ENCODE measurements around the gene TMEM182.

TMEM182 gene

DNA sequence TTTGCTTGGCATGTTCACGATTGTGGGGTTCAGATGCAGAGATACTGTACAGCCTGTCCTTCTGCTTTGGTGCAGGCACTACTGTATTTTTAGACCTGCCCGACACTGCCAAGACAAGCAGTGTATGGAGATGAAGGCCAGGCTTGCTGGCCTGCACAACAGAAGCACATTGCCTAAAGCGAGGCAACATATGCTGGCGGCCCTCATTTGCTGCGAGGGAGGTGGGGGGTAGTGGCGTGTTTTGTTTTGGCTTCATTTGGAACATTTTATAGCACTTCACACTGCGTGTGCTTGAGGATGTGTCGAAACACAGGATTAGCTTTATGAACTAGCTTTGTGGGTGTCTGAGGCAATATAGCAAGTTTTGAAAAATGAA, 27.0 kb downstream of the TMEM182 start:
- Histone ChIP-seq H3K4me3 (ENCODE audit: low read depth in 1 of 2, low read length in 2 of 2) (peak overlapping the region in 1 of 2 donors; percentile 14), H3K27me3 (ENCODE audit: low read depth, low read length) (no peaks in the 10 kb centered on the region), H3K27ac (ENCODE audit: low read length) (no peak overlapping the region), H3K9me3 (ENCODE audit: control insufficient read depth in 1 of 2, low read length in 2 of 2) (no peaks in the 10 kb centered on the region), H3K4me1 (ENCODE audit: control insufficient read depth in 1 of 2, insufficient read depth in 2 of 2, low read length in 2 of 2) (peaks cover 0 to 12% of the 10 kb centered on the region in 2 donors), H3K36me3 (ENCODE audit: control insufficient read depth in 1 of 2, insufficient read depth in 2 of 2, low read length in 2 of 2) (no peaks in the 10 kb centered on the region)

DNA sequence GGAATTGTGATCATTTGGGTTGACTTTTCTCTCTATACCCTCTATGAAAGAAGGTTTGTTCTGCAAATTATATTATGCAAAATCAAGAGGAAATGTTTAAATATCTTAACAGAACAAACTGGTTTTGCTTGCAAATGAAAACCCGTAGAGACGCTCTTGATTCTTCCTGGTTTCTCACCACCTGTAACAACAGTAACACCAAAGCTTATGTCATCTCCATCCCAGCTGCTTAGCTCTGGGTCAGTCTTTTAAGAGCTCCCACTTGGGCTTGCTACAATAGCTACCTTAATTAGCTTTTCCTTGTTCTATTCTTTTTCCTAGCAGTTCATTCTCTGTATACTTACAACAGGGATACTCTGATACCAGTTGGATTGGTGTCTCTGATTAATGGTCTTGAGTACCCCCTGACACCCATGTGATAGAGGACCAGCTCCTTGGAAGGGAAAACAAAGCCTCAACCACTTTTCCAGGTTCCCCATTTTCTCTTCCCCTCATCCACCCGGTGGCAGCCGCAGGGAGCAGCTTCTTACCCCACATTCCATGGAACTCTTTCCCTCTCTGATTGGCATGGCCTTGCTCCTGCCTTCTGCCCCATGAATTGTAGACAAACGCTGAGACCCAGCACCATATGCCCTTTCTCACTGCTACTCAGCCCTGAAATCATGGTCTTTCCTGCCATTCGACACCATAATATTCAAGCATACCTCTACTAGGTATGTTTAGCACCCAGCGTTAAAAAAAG, 27.7 kb downstream of the TMEM182 start:
- H3K27me3 ChIP-seq (ENCODE audit: low read depth, low read length) = no peaks in the 10 kb centered on the region
- H3K27ac ChIP-seq (ENCODE audit: low read length) = no peak overlapping the region
- H3K9me3 ChIP-seq (ENCODE audit: control insufficient read depth in 1 of 2, low read length in 2 of 2) = no peaks in the 10 kb centered on the region
- peaks cover 0 to 12% of the 10 kb centered on the region in 2 donors for H3K4me1 ChIP-seq (ENCODE audit: control insufficient read depth in 1 of 2, insufficient read depth in 2 of 2, low read length in 2 of 2)
- H3K36me3 ChIP-seq (ENCODE audit: control insufficient read depth in 1 of 2, insufficient read depth in 2 of 2, low read length in 2 of 2) = no peaks in the 10 kb centered on the region
- H3K4me3 ChIP-seq (ENCODE audit: low read depth in 1 of 2, low read length in 2 of 2) = no peak overlapping the region

DNA sequence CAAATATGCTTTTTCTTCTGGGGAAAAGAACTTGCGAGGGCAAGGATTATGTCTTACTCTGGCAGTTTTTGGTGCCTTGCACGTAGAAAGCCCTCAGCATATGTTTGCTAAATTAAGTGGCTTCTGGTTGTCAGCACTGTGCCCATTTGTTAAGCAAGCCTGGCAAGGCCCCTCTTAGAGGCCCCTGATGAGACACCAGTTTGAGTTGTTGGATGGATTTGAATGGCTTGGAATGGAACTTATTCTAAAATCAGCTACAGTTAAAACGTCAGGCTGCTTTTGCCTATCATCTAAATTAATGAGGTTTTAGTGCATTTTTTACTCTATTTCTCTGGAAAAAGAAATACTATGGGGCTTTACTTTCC, 28.2 kb downstream of the TMEM182 start:
- Histone ChIP-seq H3K27me3 (ENCODE audit: low read depth, low read length) (no peaks in the 10 kb centered on the region), H3K4me1 (ENCODE audit: control insufficient read depth in 1 of 2, insufficient read depth in 2 of 2, low read length in 2 of 2) (peaks cover 0 to 12% of the 10 kb centered on the region in 2 donors), H3K9me3 (ENCODE audit: control insufficient read depth in 1 of 2, low read length in 2 of 2) (no peaks in the 10 kb centered on the region), H3K4me3 (ENCODE audit: low read depth in 1 of 2, low read length in 2 of 2) (no peak overlapping the region), H3K36me3 (ENCODE audit: control insufficient read depth in 1 of 2, insufficient read depth in 2 of 2, low read length in 2 of 2) (no peaks in the 10 kb centered on the region), H3K27ac (ENCODE audit: low read length) (no peak overlapping the region)

DNA sequence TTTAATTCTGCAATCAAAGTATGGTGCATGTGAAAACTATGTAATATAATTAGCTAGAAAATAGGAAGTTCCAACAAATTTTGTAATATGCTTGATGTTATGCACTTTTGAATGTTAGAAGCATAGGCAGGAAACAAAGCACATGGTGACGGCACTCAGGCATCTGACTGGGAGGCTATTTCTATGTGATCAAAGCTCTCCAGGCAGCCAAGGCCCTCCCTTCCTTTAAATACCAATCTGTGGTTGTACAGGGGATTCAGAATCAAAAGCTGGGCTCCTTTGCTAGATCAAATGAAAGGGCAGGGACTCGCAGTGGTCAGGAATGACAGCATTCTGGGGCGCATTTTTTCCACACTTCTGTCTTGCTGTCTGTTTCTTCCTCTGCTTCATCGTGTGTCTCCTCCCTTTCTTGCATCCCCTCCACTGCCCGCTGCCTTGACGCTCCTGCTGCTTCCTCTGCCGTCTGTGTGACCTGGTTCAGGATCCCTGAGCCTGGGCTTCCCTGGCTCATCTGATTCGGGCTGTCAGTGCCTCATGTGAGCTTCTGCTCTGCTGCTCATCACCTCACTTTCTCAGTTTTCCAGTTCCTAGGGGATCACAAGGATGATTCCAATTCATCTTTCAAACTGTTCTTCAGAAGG, 30.9 kb downstream of the TMEM182 start:
- no peaks in the 10 kb centered on the region for H3K36me3 ChIP-seq (ENCODE audit: control insufficient read depth in 1 of 2, insufficient read depth in 2 of 2, low read length in 2 of 2)

DNA sequence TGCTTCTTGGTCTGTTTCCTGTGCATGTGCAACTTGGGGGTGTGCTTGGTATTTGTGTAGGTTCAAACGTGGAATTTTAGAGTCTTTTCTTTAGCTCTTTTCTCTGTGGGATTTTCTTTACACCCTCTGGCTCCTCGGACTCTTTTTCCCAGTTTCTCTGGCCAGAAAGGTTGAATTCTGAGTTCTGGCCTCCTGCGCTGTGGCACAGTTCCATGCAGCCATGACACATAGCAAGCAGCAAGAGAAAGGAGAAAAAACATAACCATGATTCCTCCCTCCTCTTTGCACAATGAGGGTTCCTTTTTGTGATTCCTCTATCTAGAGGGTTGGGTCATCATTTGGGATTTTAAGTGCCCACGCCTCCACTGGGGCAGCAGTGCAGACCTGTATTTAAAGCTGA, 33.8 kb downstream of the TMEM182 start:
- H3K27me3 ChIP-seq (ENCODE audit: low read depth, low read length) = no peaks in the 10 kb centered on the region
- peaks cover 2 to 6% of the 10 kb centered on the region in 2 donors for H3K9me3 ChIP-seq (ENCODE audit: control insufficient read depth in 1 of 2, low read length in 2 of 2)
- H3K4me1 ChIP-seq (ENCODE audit: control insufficient read depth in 1 of 2, insufficient read depth in 2 of 2, low read length in 2 of 2) = no peaks in the 10 kb centered on the region
- no peak overlapping the region for H3K27ac ChIP-seq (ENCODE audit: low read length)
- no peak overlapping the region for H3K4me3 ChIP-seq (ENCODE audit: low read depth in 1 of 2, low read length in 2 of 2)
- H3K36me3 ChIP-seq (ENCODE audit: control insufficient read depth in 1 of 2, insufficient read depth in 2 of 2, low read length in 2 of 2) = peaks cover 0 to 10% of the 10 kb centered on the region in 2 donors

More for the DNA sequence above, 30.9 kb downstream of the TMEM182 start:
- no peaks in the 10 kb centered on the region for H3K27me3 ChIP-seq (ENCODE audit: low read depth, low read length)
- H3K4me3 ChIP-seq (ENCODE audit: low read depth in 1 of 2, low read length in 2 of 2) = no peak overlapping the region
- no peak overlapping the region for H3K27ac ChIP-seq (ENCODE audit: low read length)
- H3K4me1 ChIP-seq (ENCODE audit: control insufficient read depth in 1 of 2, insufficient read depth in 2 of 2, low read length in 2 of 2) = peaks cover 0 to 12% of the 10 kb centered on the region in 2 donors
- H3K9me3 ChIP-seq (ENCODE audit: control insufficient read depth in 1 of 2, low read length in 2 of 2) = no peaks in the 10 kb centered on the region

DNA sequence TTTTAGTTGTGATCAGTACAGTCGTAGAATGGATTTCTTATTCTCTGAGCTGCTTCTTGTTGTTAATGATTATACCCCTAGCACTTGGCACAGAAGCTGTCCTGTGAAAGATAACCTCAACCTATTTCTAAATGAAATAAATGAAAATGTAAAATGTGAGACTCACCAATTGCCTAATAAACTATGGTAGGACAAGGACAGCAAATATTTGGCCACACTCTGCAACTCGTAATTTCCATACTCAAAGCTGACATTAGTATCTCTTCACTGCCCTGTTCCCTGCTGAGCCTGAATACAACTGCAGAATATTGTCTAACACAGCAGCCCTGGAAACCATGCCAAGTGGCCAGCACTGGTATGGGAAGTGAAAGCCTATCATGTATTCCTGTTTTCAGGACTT, 34.5 kb downstream of the TMEM182 start:
- no peak overlapping the region for H3K27ac ChIP-seq (ENCODE audit: low read length)

DNA sequence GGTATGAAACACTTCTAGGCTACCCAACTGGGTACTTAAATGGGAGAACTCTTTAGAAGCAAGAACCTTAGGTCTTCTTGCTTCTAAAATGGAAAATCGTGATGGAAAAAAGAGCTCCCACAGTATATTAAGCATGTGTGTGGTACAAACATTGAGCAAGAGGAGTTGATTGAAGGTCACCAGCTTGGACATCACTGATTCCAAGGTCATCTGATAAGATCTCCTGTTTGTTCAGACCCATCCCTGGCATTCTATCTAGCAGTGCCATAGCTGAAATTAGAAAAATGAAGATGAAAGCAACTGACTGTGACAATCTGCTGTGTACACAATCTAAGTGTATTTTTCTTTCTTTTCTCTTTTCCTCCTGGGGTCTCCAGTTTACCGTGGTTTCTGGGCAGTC, 35.7 kb downstream of the TMEM182 start:
- peaks cover 18 to 22% of the 10 kb centered on the region in 2 donors for H3K9me3 ChIP-seq (ENCODE audit: control insufficient read depth in 1 of 2, low read length in 2 of 2)
- H3K27me3 ChIP-seq (ENCODE audit: low read depth, low read length) = no peaks in the 10 kb centered on the region
- H3K4me1 ChIP-seq (ENCODE audit: control insufficient read depth in 1 of 2, insufficient read depth in 2 of 2, low read length in 2 of 2) = no peaks in the 10 kb centered on the region
- no peak overlapping the region for H3K27ac ChIP-seq (ENCODE audit: low read length)
- H3K4me3 ChIP-seq (ENCODE audit: low read depth in 1 of 2, low read length in 2 of 2) = no peak overlapping the region
- H3K36me3 ChIP-seq (ENCODE audit: control insufficient read depth in 1 of 2, insufficient read depth in 2 of 2, low read length in 2 of 2) = peaks cover 0 to 22% of the 10 kb centered on the region in 2 donors

More for the DNA sequence above, 34.5 kb downstream of the TMEM182 start:
- H3K4me3 ChIP-seq (ENCODE audit: low read depth in 1 of 2, low read length in 2 of 2) = no peak overlapping the region
- H3K36me3 ChIP-seq (ENCODE audit: control insufficient read depth in 1 of 2, insufficient read depth in 2 of 2, low read length in 2 of 2) = peaks cover 0 to 13% of the 10 kb centered on the region in 2 donors
- H3K27me3 ChIP-seq (ENCODE audit: low read depth, low read length) = no peaks in the 10 kb centered on the region
- no peaks in the 10 kb centered on the region for H3K4me1 ChIP-seq (ENCODE audit: control insufficient read depth in 1 of 2, insufficient read depth in 2 of 2, low read length in 2 of 2)
- peaks cover 9 to 13% of the 10 kb centered on the region in 2 donors for H3K9me3 ChIP-seq (ENCODE audit: control insufficient read depth in 1 of 2, low read length in 2 of 2)

DNA sequence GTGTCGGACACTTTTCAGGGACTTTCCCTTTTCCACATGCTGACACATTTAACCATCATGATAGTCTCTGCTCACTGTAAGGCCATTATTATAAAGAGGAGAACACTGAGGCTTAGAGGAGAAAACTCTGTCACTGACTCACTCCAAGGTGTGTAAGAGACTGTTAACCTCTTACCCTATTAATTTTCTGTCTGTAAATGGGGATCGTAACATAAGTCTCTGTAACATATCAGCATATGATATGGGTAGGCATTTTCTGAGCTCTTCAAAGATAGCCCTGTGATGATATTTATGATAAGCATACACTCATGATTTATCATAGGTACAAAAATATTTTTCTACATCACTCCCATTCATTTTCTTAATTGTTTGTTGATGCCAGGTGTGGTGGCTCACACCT, 36.4 kb downstream of the TMEM182 start:
- H3K27me3 ChIP-seq (ENCODE audit: low read depth, low read length) = no peaks in the 10 kb centered on the region
- H3K4me3 ChIP-seq (ENCODE audit: low read depth in 1 of 2, low read length in 2 of 2) = no peak overlapping the region
- peaks cover 18 to 22% of the 10 kb centered on the region in 2 donors for H3K9me3 ChIP-seq (ENCODE audit: control insufficient read depth in 1 of 2, low read length in 2 of 2)
- H3K27ac ChIP-seq (ENCODE audit: low read length) = no peak overlapping the region
- H3K36me3 ChIP-seq (ENCODE audit: control insufficient read depth in 1 of 2, insufficient read depth in 2 of 2, low read length in 2 of 2) = peaks cover 0 to 22% of the 10 kb centered on the region in 2 donors
- H3K4me1 ChIP-seq (ENCODE audit: control insufficient read depth in 1 of 2, insufficient read depth in 2 of 2, low read length in 2 of 2) = no peaks in the 10 kb centered on the region

DNA sequence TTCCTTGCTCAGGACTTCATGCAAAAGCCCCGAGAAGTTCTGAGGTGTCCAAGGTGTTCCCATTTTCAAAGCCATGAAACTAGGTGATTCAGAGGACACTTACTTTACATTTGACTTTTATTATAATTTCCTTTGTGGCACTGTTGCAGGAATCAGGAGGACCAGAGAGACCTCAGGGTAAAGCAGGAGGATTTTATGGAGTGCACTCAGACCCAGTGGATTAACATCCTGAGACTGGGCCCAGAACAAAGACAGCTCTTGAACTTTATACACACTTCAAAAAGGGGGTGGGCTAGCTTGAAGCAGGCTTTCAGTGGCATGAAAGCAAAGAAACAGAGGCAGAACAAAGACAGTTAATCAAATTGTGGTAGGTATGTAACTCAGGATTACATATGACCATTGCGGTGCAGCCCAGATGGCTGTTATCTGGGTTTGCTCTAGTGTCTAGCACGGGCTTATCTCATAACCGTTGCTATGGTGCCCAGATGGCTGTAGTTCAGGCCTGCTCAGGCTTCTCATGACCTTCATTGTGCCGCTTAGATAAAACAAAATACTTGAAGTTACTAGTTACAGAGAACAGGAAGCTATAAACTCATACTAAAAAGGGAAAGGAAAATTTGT, 39.4 kb downstream of the TMEM182 start:
- no peaks in the 10 kb centered on the region for H3K27me3 ChIP-seq (ENCODE audit: low read depth, low read length)
- no peak overlapping the region for H3K27ac ChIP-seq (ENCODE audit: low read length)
- peaks cover 0 to 22% of the 10 kb centered on the region in 2 donors for H3K36me3 ChIP-seq (ENCODE audit: control insufficient read depth in 1 of 2, insufficient read depth in 2 of 2, low read length in 2 of 2)
- no peaks in the 10 kb centered on the region for H3K4me1 ChIP-seq (ENCODE audit: control insufficient read depth in 1 of 2, insufficient read depth in 2 of 2, low read length in 2 of 2)
- H3K4me3 ChIP-seq (ENCODE audit: low read depth in 1 of 2, low read length in 2 of 2) = peak overlapping the region in 1 of 2 donors; percentile 17
- peaks cover 18 to 22% of the 10 kb centered on the region in 2 donors for H3K9me3 ChIP-seq (ENCODE audit: control insufficient read depth in 1 of 2, low read length in 2 of 2)

DNA sequence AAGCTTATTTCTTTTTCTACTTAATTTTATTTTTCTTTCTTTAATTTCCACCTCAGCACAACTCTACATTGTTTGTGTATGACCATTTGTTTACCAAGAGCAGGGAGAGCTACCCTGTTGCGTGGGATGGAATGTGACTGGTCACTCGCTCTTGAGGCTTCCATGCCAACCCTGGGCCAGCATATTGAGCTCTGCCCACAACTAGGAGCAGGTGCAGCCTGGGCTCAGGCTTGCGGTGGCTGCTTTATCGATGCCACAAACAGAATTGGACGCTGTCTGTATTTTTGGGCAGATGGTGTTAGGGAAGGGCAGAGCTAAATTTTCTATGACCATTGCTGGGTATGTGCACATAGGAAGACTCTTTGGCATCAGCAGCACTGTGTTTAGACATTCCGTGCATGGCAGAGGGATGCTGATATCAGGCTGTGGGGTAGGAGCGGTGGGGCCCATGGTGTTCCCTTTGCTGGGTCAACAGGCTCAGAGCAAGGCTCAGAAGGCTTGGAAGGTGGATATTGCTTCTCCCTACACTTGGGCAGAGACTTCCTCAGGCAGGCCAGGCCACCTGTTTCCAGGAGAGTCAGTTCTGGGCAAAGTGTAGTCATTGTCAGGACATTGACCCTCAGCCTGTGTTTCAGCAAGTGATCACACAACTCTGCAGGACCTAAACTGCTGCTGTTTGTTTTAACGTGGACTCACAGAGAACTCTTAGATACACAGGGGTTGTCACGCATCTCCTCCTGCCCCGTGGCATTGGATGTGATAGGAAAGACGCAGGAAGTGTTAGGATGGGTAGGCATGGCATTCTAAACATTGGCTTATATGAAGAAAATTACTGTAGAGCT, 40.2 kb downstream of the TMEM182 start:
- H3K27me3 ChIP-seq (ENCODE audit: low read depth, low read length) = no peaks in the 10 kb centered on the region
- peaks cover 0 to 22% of the 10 kb centered on the region in 2 donors for H3K36me3 ChIP-seq (ENCODE audit: control insufficient read depth in 1 of 2, insufficient read depth in 2 of 2, low read length in 2 of 2)
- no peaks in the 10 kb centered on the region for H3K4me1 ChIP-seq (ENCODE audit: control insufficient read depth in 1 of 2, insufficient read depth in 2 of 2, low read length in 2 of 2)
- H3K27ac ChIP-seq (ENCODE audit: low read length) = no peak overlapping the region
- peak overlapping the region in 1 of 2 donors; percentile 17 for H3K4me3 ChIP-seq (ENCODE audit: low read depth in 1 of 2, low read length in 2 of 2)
- H3K9me3 ChIP-seq (ENCODE audit: control insufficient read depth in 1 of 2, low read length in 2 of 2) = peaks cover 18 to 22% of the 10 kb centered on the region in 2 donors
